Adrenal gland (tissue), 12 donors: ENCODE data around the gene PDE6D. TPM values are rescaled to one million over a fixed set of nuclear protein-coding genes. Genes with fewer than 3 reads are reported as not detected.
A peak's percentile ranks its signal among the peaks of the same experiment; 100 is the strongest.

Experiments used
- DNase-seq, 7 donors: peaks; one replicate each; pipeline ENCODE4 v3.0.0-alpha.2; 2019 to 2020
- H3K27ac ChIP-seq, 5 donors: fragments of 200-600 bp; sonication (generic) in 4 of 5; 1 replicate in 3 of 5; 2 replicates in 2 of 5; pipeline versions ENCODE4 v1.5.1 to v1.8.0; 2016 to 2020; ENCODE audit warnings: mild to moderate bottlenecking in 1 of 5
- H3K27me3 ChIP-seq: fragments of 200-600 bp; 2 replicates; pipeline ENCODE4 v1.8.0; 2021
- H3K36me3 ChIP-seq, 2 donors: fragments of 200-600 bp; replicated peaks in 1 of 2; 1 replicate in 1 of 2; 2 replicates in 1 of 2; pipeline versions ENCODE4 v1.5.1 to v1.8.0; 2018 to 2022
- H3K4me1 ChIP-seq, 2 donors: fragments of 200-600 bp; replicated peaks in 1 of 2; 1 replicate in 1 of 2; 2 replicates in 1 of 2; pipeline versions ENCODE4 v1.5.1 to v1.8.0; 2018 to 2021
- H3K4me3 ChIP-seq, 4 donors: fragments of 200-600 bp; sonication (generic) in 3 of 4; one replicate each; pipeline ENCODE4 v1.5.1; 2016 to 2018
- H3K9me3 ChIP-seq, 3 donors: fragments of 200-600 bp; sonication (generic) in 1 of 3; replicated peaks in 1 of 3; 1 replicate in 2 of 3; 2 replicates in 1 of 3; pipeline versions ENCODE4 v1.5.1 to v1.8.0; 2016 to 2021
- POLR2A ChIP-seq, 2 donors: fragments of 450-650 bp; IDR thresholded peaks; one replicate each; pipeline ENCODE4 v1.6.1; 2017; ENCODE audit warnings: antibody characterized with exemption in 2 of 2, mild to moderate bottlenecking in 2 of 2, moderate library complexity in 1 of 2
- WGBS, 4 donors: extraction: QIAGEN DNeasy Blood & Tissue Kit in 2 of 4; methylation state at CpG; one replicate each; pipeline versions ENCODE4 v1.1.5 to v1.1.7; 2013 to 2017; 5-methylcytosine and 5-hydroxymethylcytosine counted together
- intact Hi-C, 2 donors: fragments of 100-400 bp; cut with DNase I; formaldehyde crosslinking; loops; one replicate each; pipeline versions ENCODE4 v1.14.1 to v1.15.0; 2022 to 2023
- polyA plus RNA-seq, 3 donors: library from polyadenylated mRNA; stranded (reverse); fragments of 200-250 nt in 2 of 3; fragments of 350-450 nt in 1 of 3; fragmentation: Illumina TruSeq in 1 of 3; extraction: RNeasy Lipid Tissue Mini Kit (QIAGEN cat#74804) in 1 of 3; gene quantifications; one replicate each; pipeline ENCODE4 v1.2.3, GENCODE V29; 2013 to 2014
- total RNA-seq, 9 donors: library from RNA; depleted of rRNA in 4 of 9; stranded (reverse); fragments of >200 nt in 4 of 9; fragments of 120-200 nt in 1 of 9; fragmentation: NEBNext Ultra II Directional in 1 of 9; extraction: Animal tissue kit (Norgen Biotek cat#: 25700) in 1 of 9; gene quantifications; one replicate each; pipeline versions ENCODE4 v1.1.0 to v1.2.4, GENCODE V29; 2013 to 2023
- TF ChIP-seq, protein P1 (sequence below), 6 experiments: fragments of 450-650 bp in 4 of 6; fragments of 200-600 bp in 2 of 6; sonication (generic) in 1 of 6; IDR thresholded peaks; 1 replicate in 5 of 6; 2 replicates in 1 of 6; pipeline versions ENCODE4 v1.5.1 to v1.8.0; 2016 to 2021; ENCODE audit warnings: antibody characterized with exemption in 6 of 6, mild to moderate bottlenecking in 2 of 6, moderate library complexity in 1 of 6
- donor health status: healthy with polysubstance abuse.
- donor health status: Bipolar disorder and iron deficiency.
- donor health status: DM: yes; HTN: yes; CAD: no.
- donor health status: DM: no; HTN: no; CAD: no.
- donor health status: DM: no; HTN: no; CAD: no.
- donor health status: DM: yes; HTN: yes; CAD: no.

Gene PDE6D
- total and polyA plus RNA-seq, 12 donors = 27.5 to 65.3 (median 42.9) TPM

DNA sequence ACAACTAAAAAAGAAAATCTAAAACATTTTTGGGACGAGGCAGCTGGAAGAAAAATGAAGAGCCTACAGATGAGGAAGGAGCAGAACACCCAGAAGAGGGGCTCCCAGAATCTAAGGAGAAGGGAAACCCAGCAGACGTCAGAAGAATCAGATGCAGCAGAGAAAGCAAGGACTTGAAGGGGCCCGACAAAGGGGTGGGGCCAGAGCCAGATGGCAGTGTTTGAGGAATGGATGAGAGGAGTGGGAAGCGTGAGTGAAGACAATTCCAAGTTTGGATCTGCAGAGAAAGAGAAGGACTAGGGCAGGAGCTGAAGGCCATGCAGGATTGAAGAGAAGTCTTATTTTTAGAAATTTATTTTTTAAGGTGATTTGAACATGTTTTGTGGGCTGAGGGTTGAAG is 53.5 kb downstream of the PDE6D start:
- TF ChIP-seq, protein P1, sequence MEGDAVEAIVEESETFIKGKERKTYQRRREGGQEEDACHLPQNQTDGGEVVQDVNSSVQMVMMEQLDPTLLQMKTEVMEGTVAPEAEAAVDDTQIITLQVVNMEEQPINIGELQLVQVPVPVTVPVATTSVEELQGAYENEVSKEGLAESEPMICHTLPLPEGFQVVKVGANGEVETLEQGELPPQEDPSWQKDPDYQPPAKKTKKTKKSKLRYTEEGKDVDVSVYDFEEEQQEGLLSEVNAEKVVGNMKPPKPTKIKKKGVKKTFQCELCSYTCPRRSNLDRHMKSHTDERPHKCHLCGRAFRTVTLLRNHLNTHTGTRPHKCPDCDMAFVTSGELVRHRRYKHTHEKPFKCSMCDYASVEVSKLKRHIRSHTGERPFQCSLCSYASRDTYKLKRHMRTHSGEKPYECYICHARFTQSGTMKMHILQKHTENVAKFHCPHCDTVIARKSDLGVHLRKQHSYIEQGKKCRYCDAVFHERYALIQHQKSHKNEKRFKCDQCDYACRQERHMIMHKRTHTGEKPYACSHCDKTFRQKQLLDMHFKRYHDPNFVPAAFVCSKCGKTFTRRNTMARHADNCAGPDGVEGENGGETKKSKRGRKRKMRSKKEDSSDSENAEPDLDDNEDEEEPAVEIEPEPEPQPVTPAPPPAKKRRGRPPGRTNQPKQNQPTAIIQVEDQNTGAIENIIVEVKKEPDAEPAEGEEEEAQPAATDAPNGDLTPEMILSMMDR (IDR thresholded peaks at IDR 0.05) = no peak
- no peak for TF ChIP-seq POLR2A (IDR thresholded peaks at IDR 0.05)
- intact Hi-C loops = no loop called here
- peak in 1 of 7 donors; percentile 20 for DNase-seq
- Histone ChIP-seq H3K4me1 (no peaks in the 10 kb centered on the region), H3K9me3 (no peaks in the 10 kb centered on the region), H3K27ac (no peak overlapping the region), H3K27me3 (no peaks in the 10 kb centered on the region), H3K4me3 (no peak overlapping the region), H3K36me3 (no peaks in the 10 kb centered on the region)
- 66 to 78% (median 72%) methylated on average over 4 of the region's 4 CpGs for WGBS, 4 donors

DNA sequence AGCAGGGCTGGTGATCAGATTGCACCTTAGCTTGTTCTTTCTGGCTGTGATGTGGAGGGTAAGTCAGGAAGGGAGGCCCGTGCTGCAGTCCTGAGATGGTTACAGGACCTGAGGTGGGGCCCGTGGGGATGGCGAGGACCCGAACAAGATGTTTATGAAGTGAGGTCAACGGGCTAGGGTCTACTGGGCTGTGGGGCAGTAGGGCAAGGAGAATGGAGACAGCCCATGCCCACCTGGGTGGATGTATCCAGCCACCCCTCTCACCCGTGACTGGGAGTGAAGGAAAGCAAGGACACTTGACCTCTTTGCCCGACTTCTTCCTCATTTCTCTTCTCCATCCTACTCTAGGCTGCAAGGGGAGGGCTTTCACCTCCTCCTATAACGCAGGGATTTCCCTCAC is 54.8 kb downstream of the PDE6D start:
- 85 to 90% (median 89%) methylated on average over 8 of the region's 8 CpGs for WGBS, 4 donors
- intact Hi-C loops = no loop called here
- Histone ChIP-seq H3K36me3 (no peaks in the 10 kb centered on the region), H3K27me3 (no peaks in the 10 kb centered on the region), H3K9me3 (no peaks in the 10 kb centered on the region), H3K4me3 (no peak overlapping the region), H3K4me1 (no peaks in the 10 kb centered on the region), H3K27ac (no peak overlapping the region)
- DNase-seq = no peak
- TF ChIP-seq, protein P1 (IDR thresholded peaks at IDR 0.05) = no peak
- TF ChIP-seq POLR2A (IDR thresholded peaks at IDR 0.05) = no peak

DNA sequence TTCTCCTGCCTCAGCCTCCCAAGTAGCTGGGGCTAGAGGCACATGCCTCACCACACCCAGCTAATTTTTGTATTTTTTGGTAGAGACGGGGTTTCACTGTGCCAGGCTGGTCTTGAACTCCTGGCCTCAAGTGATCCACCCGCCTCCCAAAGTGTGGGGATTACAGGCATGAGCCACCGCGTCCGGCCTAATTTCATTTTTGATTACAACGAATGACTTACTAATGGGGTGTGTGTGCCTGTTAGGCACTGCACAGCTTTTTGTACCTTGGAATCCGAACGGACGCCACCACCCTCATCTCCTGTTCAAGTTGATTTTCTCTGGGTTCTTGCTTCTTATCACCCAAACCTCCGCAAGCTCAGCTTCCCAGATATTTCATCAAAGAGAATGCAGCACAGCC is 55.6 kb downstream of the PDE6D start:
- H3K4me1 ChIP-seq = no peaks in the 10 kb centered on the region
- no peaks in the 10 kb centered on the region for H3K27me3 ChIP-seq
- no peak overlapping the region for H3K27ac ChIP-seq
- TF ChIP-seq POLR2A (IDR thresholded peaks at IDR 0.05) = no peak
- TF ChIP-seq, protein P1 (IDR thresholded peaks at IDR 0.05) = no peak
- no peak overlapping the region for H3K4me3 ChIP-seq
- intact Hi-C loops = no loop called here
- no peak for DNase-seq
- no peaks in the 10 kb centered on the region for H3K9me3 ChIP-seq
- no peaks in the 10 kb centered on the region for H3K36me3 ChIP-seq
- 88 to 94% (median 91%) methylated on average over 10 of the region's 10 CpGs for WGBS, 4 donors

DNA sequence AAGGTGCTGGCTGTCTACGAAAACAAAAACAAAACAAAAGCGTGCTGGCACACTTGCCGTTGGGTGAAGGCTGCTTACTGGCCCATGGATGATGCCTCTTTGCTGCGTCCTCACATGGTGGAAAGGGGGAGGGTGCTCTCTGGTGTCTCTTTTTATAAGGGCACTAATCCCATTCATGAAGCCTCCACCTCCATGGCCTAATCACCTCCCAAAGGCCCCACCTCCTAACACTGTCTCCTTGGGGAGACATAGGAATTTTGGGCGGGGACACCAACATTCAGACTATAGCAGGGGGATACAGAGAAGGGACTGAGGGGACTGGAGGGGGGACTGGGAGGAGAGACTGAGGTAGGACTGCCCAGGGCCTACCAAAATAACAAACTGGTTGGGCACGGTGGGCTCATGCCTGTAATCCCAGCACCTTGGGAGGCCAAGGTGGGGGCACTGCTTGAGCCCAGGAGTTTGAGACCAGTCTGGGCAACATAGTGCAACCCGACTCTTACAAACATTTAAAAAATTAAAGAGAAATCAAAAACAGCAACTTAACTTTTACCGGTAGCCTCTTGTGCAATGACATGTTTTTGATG is 58.3 kb downstream of the PDE6D start:
- no peak overlapping the region for H3K27ac ChIP-seq
- H3K9me3 ChIP-seq = no peaks in the 10 kb centered on the region
- TF ChIP-seq POLR2A (IDR thresholded peaks at IDR 0.05) = no peak
- TF ChIP-seq, protein P1 (IDR thresholded peaks at IDR 0.05) = no peak
- no peak overlapping the region for H3K4me3 ChIP-seq
- no peaks in the 10 kb centered on the region for H3K36me3 ChIP-seq
- no peaks in the 10 kb centered on the region for H3K27me3 ChIP-seq
- 87 to 94% (median 92%) methylated on average over 8 of the region's 8 CpGs for WGBS, 4 donors
- DNase-seq = peak in 1 of 7 donors; percentile 31
- H3K4me1 ChIP-seq = peaks cover 7 to 9% of the 10 kb centered on the region in 2 donors
- intact Hi-C loops = no loop called here
